22Rv1 (cell line): ENCODE data around the gene MMS19.

ENCODE experiments used
- ZFX ChIP-seq: fragments of 450-650 bp; IDR thresholded peaks from 2 replicates; pipeline ENCODE4 v1.6.1; 2017; ENCODE audit warnings: antibody characterized with exemption, borderline replicate concordance
- TF ChIP-seq, protein P1 (sequence below): fragments of 450-650 bp; IDR thresholded peaks from 2 replicates; pipeline ENCODE4 v1.5.1; 2017; ENCODE audit warnings: mild to moderate bottlenecking

DNA sequence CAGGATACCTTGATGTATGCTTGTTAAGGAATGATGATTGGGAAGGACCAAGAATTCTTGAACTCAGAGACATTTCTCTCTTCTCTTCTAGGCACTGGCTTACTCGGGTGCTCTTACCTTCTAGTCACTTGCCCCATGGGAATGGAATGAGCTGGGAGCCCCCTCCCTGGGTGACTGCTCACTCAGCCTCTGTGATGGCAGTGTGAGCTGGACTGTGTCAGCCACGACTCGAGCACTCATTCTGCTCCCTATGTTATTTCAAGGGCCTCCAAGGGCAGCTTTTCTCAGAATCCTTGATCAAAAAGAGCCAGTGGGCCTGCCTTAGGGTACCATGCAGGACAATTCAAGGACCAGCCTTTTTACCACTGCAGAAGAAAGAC is 41.5 kb downstream of the MMS19 start:
- TF ChIP-seq, protein P1, sequence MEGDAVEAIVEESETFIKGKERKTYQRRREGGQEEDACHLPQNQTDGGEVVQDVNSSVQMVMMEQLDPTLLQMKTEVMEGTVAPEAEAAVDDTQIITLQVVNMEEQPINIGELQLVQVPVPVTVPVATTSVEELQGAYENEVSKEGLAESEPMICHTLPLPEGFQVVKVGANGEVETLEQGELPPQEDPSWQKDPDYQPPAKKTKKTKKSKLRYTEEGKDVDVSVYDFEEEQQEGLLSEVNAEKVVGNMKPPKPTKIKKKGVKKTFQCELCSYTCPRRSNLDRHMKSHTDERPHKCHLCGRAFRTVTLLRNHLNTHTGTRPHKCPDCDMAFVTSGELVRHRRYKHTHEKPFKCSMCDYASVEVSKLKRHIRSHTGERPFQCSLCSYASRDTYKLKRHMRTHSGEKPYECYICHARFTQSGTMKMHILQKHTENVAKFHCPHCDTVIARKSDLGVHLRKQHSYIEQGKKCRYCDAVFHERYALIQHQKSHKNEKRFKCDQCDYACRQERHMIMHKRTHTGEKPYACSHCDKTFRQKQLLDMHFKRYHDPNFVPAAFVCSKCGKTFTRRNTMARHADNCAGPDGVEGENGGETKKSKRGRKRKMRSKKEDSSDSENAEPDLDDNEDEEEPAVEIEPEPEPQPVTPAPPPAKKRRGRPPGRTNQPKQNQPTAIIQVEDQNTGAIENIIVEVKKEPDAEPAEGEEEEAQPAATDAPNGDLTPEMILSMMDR = no peak
- TF ChIP-seq ZFX = no peak
